ENCODE results near the gene FAM174B. TPM values are rescaled to one million over a fixed set of nuclear protein-coding genes. Genes with fewer than 3 reads are reported as not detected.

FAM174B gene
- total and polyA plus RNA-seq, 2 experiments from 2014 or later: 15.0 to 21.8 TPM

DNA sequence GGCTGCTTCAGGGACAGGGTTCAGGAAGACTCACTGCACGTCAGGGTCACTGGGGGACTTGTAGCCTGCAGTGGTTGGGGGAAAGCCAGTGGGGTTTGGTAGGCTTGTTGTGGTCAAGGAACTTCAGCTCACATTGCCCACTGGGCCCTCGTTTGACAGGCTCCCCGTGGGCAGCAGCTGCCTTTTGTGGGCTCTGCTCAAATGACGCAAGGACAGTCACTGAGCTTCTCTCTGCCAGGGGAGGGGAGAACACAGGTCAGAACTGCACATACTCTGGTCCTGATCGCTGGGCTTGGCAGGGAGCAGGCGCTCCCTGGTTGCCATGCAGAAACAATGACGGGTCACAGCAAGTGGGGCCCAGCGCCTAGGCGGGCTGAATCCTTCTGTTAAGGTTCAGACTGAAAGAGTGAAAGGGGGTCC lies 45.5 kb downstream of the FAM174B start (continued):
- TF ChIP-seq, protein P1, sequence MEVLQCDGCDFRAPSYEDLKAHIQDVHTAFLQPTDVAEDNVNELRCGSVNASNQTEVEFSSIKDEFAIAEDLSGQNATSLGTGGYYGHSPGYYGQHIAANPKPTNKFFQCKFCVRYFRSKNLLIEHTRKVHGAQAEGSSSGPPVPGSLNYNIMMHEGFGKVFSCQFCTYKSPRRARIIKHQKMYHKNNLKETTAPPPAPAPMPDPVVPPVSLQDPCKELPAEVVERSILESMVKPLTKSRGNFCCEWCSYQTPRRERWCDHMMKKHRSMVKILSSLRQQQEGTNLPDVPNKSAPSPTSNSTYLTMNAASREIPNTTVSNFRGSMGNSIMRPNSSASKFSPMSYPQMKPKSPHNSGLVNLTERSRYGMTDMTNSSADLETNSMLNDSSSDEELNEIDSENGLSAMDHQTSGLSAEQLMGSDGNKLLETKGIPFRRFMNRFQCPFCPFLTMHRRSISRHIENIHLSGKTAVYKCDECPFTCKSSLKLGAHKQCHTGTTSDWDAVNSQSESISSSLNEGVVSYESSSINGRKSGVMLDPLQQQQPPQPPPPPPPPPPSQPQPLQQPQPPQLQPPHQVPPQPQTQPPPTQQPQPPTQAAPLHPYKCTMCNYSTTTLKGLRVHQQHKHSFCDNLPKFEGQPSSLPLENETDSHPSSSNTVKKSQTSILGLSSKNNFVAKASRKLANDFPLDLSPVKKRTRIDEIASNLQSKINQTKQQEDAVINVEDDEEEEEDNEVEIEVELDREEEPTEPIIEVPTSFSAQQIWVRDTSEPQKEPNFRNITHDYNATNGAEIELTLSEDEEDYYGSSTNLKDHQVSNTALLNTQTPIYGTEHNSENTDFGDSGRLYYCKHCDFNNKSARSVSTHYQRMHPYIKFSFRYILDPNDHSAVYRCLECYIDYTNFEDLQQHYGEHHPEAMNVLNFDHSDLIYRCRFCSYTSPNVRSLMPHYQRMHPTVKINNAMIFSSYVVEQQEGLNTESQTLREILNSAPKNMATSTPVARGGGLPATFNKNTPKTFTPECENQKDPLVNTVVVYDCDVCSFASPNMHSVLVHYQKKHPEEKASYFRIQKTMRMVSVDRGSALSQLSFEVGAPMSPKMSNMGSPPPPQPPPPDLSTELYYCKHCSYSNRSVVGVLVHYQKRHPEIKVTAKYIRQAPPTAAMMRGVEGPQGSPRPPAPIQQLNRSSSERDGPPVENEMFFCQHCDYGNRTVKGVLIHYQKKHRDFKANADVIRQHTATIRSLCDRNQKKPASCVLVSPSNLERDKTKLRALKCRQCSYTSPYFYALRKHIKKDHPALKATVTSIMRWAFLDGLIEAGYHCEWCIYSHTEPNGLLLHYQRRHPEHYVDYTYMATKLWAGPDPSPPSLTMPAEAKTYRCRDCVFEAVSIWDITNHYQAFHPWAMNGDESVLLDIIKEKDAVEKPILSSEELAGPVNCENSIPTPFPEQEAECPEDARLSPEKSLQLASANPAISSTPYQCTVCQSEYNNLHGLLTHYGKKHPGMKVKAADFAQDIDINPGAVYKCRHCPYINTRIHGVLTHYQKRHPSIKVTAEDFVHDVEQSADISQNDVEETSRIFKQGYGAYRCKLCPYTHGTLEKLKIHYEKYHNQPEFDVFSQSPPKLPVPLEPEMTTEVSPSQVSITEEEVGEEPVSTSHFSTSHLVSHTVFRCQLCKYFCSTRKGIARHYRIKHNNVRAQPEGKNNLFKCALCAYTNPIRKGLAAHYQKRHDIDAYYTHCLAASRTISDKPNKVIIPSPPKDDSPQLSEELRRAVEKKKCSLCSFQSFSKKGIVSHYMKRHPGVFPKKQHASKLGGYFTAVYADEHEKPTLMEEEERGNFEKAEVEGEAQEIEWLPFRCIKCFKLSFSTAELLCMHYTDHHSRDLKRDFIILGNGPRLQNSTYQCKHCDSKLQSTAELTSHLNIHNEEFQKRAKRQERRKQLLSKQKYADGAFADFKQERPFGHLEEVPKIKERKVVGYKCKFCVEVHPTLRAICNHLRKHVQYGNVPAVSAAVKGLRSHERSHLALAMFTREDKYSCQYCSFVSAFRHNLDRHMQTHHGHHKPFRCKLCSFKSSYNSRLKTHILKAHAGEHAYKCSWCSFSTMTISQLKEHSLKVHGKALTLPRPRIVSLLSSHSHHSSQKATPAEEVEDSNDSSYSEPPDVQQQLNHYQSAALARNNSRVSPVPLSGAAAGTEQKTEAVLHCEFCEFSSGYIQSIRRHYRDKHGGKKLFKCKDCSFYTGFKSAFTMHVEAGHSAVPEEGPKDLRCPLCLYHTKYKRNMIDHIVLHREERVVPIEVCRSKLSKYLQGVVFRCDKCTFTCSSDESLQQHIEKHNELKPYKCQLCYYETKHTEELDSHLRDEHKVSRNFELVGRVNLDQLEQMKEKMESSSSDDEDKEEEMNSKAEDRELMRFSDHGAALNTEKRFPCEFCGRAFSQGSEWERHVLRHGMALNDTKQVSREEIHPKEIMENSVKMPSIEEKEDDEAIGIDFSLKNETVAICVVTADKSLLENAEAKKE (CRISPR knock-in tag; IDR thresholded peaks at IDR 0.05): no peak
- TF ChIP-seq NANOG (IDR thresholded peaks at IDR 0.05; ENCODE audit: borderline replicate concordance) (no peak), CREB1 (CRISPR knock-in tag; IDR thresholded peaks at IDR 0.05; ENCODE audit: low read depth) (no peak)
- TF ChIP-seq, protein P2, sequence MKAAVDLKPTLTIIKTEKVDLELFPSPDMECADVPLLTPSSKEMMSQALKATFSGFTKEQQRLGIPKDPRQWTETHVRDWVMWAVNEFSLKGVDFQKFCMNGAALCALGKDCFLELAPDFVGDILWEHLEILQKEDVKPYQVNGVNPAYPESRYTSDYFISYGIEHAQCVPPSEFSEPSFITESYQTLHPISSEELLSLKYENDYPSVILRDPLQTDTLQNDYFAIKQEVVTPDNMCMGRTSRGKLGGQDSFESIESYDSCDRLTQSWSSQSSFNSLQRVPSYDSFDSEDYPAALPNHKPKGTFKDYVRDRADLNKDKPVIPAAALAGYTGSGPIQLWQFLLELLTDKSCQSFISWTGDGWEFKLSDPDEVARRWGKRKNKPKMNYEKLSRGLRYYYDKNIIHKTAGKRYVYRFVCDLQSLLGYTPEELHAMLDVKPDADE (IDR thresholded peaks at IDR 0.05): no peak

DNA sequence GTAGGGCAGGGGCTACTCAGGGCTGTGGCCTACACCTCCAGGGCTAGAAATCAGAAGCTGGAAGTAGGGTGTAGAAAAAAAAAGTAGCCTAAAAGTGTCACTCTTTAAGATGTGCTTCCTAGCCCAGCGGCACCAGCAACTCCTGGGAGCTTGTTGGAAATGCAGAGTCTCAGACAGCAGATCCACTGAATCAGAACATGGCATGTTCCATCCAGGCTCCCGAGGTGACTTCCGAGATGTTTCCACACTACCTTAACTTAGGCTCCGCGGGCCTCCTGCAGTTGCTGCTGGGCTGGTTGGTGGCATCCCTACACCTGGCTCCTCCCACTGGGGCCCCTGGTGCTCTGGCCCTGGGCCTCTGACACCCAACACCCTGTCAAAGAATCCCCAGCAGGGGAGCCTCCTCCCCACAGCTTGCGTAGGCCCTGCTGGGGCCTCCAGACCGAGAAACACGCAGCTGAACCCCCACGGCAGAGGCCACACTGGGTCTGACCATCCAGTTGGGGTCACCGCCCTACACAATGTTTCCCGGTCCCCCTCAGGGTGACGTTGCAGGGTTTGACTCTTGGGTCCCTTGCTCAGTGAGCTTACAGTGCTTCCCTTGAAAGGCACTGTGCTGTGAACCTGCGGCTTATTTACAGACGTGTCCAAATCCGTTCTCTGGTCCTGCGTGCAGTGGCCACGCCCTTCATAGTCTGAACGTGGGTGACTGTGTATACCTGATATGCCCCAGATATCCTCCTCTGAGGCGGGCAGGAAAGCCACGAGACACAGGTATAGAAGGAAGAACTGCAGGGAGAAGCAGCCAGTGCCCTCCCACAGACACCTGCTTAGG lies 46.5 kb downstream of the FAM174B start:
- H3K36me3 Mint-ChIP-seq (ENCODE audit: low read depth): peaks cover 31% of the 10 kb centered on the region
- H3K4me1 ChIP-seq (ENCODE audit: insufficient read depth): no peaks in the 10 kb centered on the region
- TF ChIP-seq, protein P2 (IDR thresholded peaks at IDR 0.05): no peak
- TF ChIP-seq, protein P1 (CRISPR knock-in tag; IDR thresholded peaks at IDR 0.05): no peak
- no peak for TF ChIP-seq STAT1 (IDR thresholded peaks at IDR 0.05; ENCODE audit: unreplicated experiment)
- TF ChIP-seq NANOG (IDR thresholded peaks at IDR 0.05; ENCODE audit: borderline replicate concordance): no peak

More for the DNA sequence above, 46.5 kb downstream of the FAM174B start:
- Mint-ChIP-seq H3K4me1 (no peaks in the 10 kb centered on the region), H3K4me3 (no peak overlapping the region), H3K27ac (no peak overlapping the region), H3K27me3 (ENCODE audit: insufficient read depth, low read depth, poor library complexity) (peaks cover 10% of the 10 kb centered on the region), H3K9me3 (peaks cover 30% of the 10 kb centered on the region)
- no peaks in the 10 kb centered on the region for H4K20me1 ChIP-seq (replicated peaks; ENCODE audit: insufficient read depth)
- no peak overlapping the region for H3K4me2 ChIP-seq
- H3F3A ChIP-seq (replicated peaks; ENCODE audit: low read depth): no peaks in the 10 kb centered on the region
- H3K9me2 ChIP-seq (ENCODE audit: insufficient read depth): no peaks in the 10 kb centered on the region
- H3K36me3 ChIP-seq (ENCODE audit: insufficient read depth): peaks cover 4% of the 10 kb centered on the region; the same call in 1 of the 2 replicates
- no peaks in the 10 kb centered on the region for H3K27me3 ChIP-seq (ENCODE audit: insufficient read depth)
- no peak overlapping the region for H3K27ac ChIP-seq (ENCODE audit: low read depth)
- no peak overlapping the region for H2AFZ ChIP-seq
- no peak for ATAC-seq
- no peak overlapping the region for H3K4me3 ChIP-seq
- no peaks in the 10 kb centered on the region for H3K79me2 ChIP-seq (replicated peaks; ENCODE audit: insufficient read depth)
- no peak for DNase-seq (ENCODE audit: low spot score)

All from GM23338 (cell line).